OCI-LY1 (cell line): ENCODE measurements around the gene MAN2B1.

ENCODE experiments used
- CTCF ChIP-seq: fragments of 200-600 bp; sonication (generic), shearing (Covaris generic); IDR thresholded peaks from 2 replicates; pipeline ENCODE4 v1.5.1; 2017; ENCODE audit warnings: mild to moderate bottlenecking, antibody characterized with exemption, low read length, moderate library complexity, mixed read lengths
- EZH2 ChIP-seq: fragments of 200-600 bp; sonication (generic), shearing (Covaris generic); IDR thresholded peaks from 2 replicates; pipeline ENCODE4 v1.8.0; 2017; ENCODE audit warnings: borderline replicate concordance, mixed run types, mild to moderate bottlenecking, antibody characterized with exemption, low read length, moderate library complexity, mixed read lengths

- TF ChIP-seq CTCF (no peak), EZH2 (no peak)
Observed at GRCh38 chr19:12670159-12670928, 3.8 kb upstream of the MAN2B1 start.
